ENCODE data around the gene RASA3.

DNA sequence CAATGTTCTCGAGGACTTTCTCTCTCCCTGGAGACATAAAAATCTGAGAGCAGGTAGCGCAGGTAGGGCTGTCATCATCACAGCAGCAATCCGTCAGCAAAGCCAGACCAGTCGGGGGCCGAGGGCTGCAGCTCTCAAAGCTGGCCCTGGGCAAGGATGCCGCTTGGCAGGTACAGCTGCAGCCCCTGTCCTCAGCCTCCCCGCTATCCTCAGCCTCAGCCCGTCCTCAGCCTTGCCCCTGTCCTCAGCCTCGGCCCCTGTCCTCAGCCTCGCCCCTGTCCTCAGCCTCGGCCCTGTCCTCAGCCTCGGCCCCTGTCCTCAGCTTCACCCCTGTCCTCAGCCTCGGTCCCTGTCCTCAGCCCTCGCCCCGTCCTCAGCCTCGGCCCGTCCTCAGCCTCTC is 169.4 kb downstream of the RASA3 start:
- TF ChIP-seq, protein P1, sequence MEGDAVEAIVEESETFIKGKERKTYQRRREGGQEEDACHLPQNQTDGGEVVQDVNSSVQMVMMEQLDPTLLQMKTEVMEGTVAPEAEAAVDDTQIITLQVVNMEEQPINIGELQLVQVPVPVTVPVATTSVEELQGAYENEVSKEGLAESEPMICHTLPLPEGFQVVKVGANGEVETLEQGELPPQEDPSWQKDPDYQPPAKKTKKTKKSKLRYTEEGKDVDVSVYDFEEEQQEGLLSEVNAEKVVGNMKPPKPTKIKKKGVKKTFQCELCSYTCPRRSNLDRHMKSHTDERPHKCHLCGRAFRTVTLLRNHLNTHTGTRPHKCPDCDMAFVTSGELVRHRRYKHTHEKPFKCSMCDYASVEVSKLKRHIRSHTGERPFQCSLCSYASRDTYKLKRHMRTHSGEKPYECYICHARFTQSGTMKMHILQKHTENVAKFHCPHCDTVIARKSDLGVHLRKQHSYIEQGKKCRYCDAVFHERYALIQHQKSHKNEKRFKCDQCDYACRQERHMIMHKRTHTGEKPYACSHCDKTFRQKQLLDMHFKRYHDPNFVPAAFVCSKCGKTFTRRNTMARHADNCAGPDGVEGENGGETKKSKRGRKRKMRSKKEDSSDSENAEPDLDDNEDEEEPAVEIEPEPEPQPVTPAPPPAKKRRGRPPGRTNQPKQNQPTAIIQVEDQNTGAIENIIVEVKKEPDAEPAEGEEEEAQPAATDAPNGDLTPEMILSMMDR (IDR thresholded peaks at IDR 0.05; ENCODE audit: low read length), result no peak
- TF ChIP-seq EZH2 (optimal IDR thresholded peaks at IDR 0.05; ENCODE audit: low read depth, low read length) (no peak), EZH2phosphoT487 (IDR thresholded peaks at IDR 0.05; ENCODE audit: low read length) (no peak)

Measured in MM.1S (cell line).